Small intestine (tissue), 7 donors: ENCODE results near the gene SPOCK1. TPM values are rescaled to one million over a fixed set of nuclear protein-coding genes. Genes with fewer than 3 reads are reported as not detected.

Source experiments
- DNase-seq, 2 donors: peaks; one replicate each; pipeline versions ENCODE4 v3.0.0 to v3.0.0-alpha.2; 2013
- FAIRE-seq: peaks from 2 replicates; lab custom pipeline; 2012; peaks lifted over from hg19 to GRCh38; lab: Jason Lieb, UNC
- H3K27ac ChIP-seq, 3 donors: one replicate each; pipeline ENCODE4 v1.5.1; 2013; ENCODE audit warnings: low read length in 2 of 3, mild to moderate bottlenecking in 2 of 3, control low read depth in 1 of 3, inconsistent platforms in 1 of 3, low read depth in 1 of 3, moderate library complexity in 1 of 3
- H3K27me3 ChIP-seq, 3 donors: one replicate each; pipeline ENCODE4 v1.6.1; 2013; ENCODE audit warnings: low read length in 3 of 3, inconsistent platforms in 1 of 3; ENCODE audit not compliant: control insufficient read depth in 3 of 3, insufficient read depth in 3 of 3
- H3K36me3 ChIP-seq, 3 donors: one replicate each; pipeline ENCODE4 v1.6.1; 2013; ENCODE audit warnings: low read length in 3 of 3, inconsistent platforms in 1 of 3, low read depth in 1 of 3, mild to moderate bottlenecking in 1 of 3, moderate library complexity in 1 of 3; ENCODE audit not compliant: control insufficient read depth in 3 of 3, insufficient read depth in 2 of 3
- H3K4me1 ChIP-seq, 3 donors: one replicate each; pipeline ENCODE4 v1.6.1; 2013; ENCODE audit warnings: low read length in 2 of 3, inconsistent platforms in 1 of 3, low read depth in 1 of 3, mild to moderate bottlenecking in 1 of 3, moderate library complexity in 1 of 3; ENCODE audit not compliant: control insufficient read depth in 3 of 3, insufficient read depth in 2 of 3
- H3K4me3 ChIP-seq, 3 donors: one replicate each; pipeline ENCODE4 v1.5.1; 2013; ENCODE audit warnings: low read length in 3 of 3, control low read depth in 1 of 3, inconsistent platforms in 1 of 3, low read depth in 1 of 3, mild to moderate bottlenecking in 1 of 3, moderate library complexity in 1 of 3
- H3K9me3 ChIP-seq, 2 donors: one replicate each; pipeline ENCODE4 v1.6.1; 2013; ENCODE audit warnings: low read depth in 1 of 2, low read length in 1 of 2; ENCODE audit not compliant: control insufficient read depth in 2 of 2, insufficient read depth in 1 of 2
- WGBS, 3 donors: extraction: QIAGEN DNeasy Blood & Tissue Kit; methylation state at CpG; one replicate each; pipeline ENCODE4 v1.1.7; 2013; 5-methylcytosine and 5-hydroxymethylcytosine counted together
- polyA plus RNA-seq, 4 donors: library from polyadenylated mRNA; stranded (reverse) in 3 of 4; unstranded in 1 of 4; fragments of 200-250 nt in 3 of 4; fragments of 120-200 nt in 1 of 4; gene quantifications; one replicate each; pipeline versions ENCODE4 v1.2.1 to v1.2.3, GENCODE V29; 2013
- donor health status: healthy with polysubstance abuse.
- donor health status: control.
- donor health status: control.
- donor health status: Bipolar disorder and iron deficiency.
- donor health status: healthy.

Gene SPOCK1
- polyA plus RNA-seq, 4 donors: 0.22 to 1.1 (median 0.54) TPM

GRCh38 chr5:137344723-137345322 is 154.3 kb downstream of the SPOCK1 start:
- FAIRE-seq (no peak), DNase-seq (peak; percentile 31)
- no peaks in the 10 kb centered on the region for H3K36me3 ChIP-seq
- H3K4me1 ChIP-seq: no peaks in the 10 kb centered on the region
- WGBS, 3 donors: 20 to 28% (median 21%) methylated on average over 6 of the region's 6 CpGs
- no peaks in the 10 kb centered on the region for H3K27me3 ChIP-seq
- no peak overlapping the region for H3K4me3 ChIP-seq
- no peaks in the 10 kb centered on the region for H3K9me3 ChIP-seq
- H3K27ac ChIP-seq: no peak overlapping the region

- FAIRE-seq (no peak), DNase-seq (no peak)
- H3K4me3 ChIP-seq: no peak overlapping the region
- no peaks in the 10 kb centered on the region for H3K36me3 ChIP-seq
- no peaks in the 10 kb centered on the region for H3K9me3 ChIP-seq
- WGBS, 3 donors: 73 to 84% (median 77%) methylated on average over 4 of the region's 4 CpGs
- H3K4me1 ChIP-seq: no peaks in the 10 kb centered on the region
- H3K27ac ChIP-seq: no peak overlapping the region
- H3K27me3 ChIP-seq: no peaks in the 10 kb centered on the region
Measured at GRCh38 chr5:137344021-137344420, 155.1 kb downstream of the SPOCK1 start.

- no peaks in the 10 kb centered on the region for H3K4me1 ChIP-seq
- FAIRE-seq (no peak), DNase-seq (no peak)
- no peaks in the 10 kb centered on the region for H3K36me3 ChIP-seq
- no peaks in the 10 kb centered on the region for H3K9me3 ChIP-seq
- H3K27ac ChIP-seq: no peak overlapping the region
- 66 to 89% (median 84%) methylated on average over 3 of the region's 3 CpGs for WGBS, 3 donors
- no peaks in the 10 kb centered on the region for H3K27me3 ChIP-seq
- H3K4me3 ChIP-seq: no peak overlapping the region
Measured at GRCh38 chr5:137342764-137343163, 156.4 kb downstream of the SPOCK1 start.

DNA sequence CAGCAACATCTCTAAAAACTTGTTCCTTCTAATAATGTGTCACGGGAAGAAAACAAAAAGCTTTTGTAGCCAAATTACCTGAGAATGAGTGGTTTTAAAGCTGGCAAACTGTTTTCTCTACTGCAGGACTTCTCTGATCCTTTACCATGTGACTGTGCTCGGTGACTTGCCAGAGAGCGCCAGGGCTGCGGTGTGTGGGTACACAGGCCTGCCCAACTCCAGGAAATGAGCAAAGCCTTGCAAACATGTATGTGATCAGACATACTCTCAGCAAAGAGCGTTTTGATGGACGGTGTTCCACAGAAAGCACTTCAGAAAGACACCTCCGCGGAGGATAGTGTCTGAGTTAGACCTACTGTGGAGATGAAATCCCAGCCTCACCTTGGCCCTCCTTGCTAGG is 157.3 kb downstream of the SPOCK1 start:
- FAIRE-seq: no peak
- no peaks in the 10 kb centered on the region for H3K4me1 ChIP-seq
- no peak for DNase-seq
- no peak overlapping the region for H3K4me3 ChIP-seq
- H3K36me3 ChIP-seq: no peaks in the 10 kb centered on the region
- 70 to 75% (median 71%) methylated on average over 8 of the region's 8 CpGs for WGBS, 3 donors
- no peaks in the 10 kb centered on the region for H3K9me3 ChIP-seq
- H3K27ac ChIP-seq: no peak overlapping the region
- H3K27me3 ChIP-seq: no peaks in the 10 kb centered on the region

GRCh38 chr5:137340881-137341280 is 158.2 kb downstream of the SPOCK1 start:
- no peak overlapping the region for H3K4me3 ChIP-seq
- FAIRE-seq (no peak), DNase-seq (no peak)
- 87 to 97% (median 95%) methylated on average over 4 of the region's 4 CpGs for WGBS, 3 donors
- no peaks in the 10 kb centered on the region for H3K36me3 ChIP-seq
- no peaks in the 10 kb centered on the region for H3K4me1 ChIP-seq
- H3K27me3 ChIP-seq: no peaks in the 10 kb centered on the region
- H3K9me3 ChIP-seq: no peaks in the 10 kb centered on the region
- no peak overlapping the region for H3K27ac ChIP-seq

- DNase-seq (no peak), FAIRE-seq (no peak)
- Histone ChIP-seq H3K36me3 (no peaks in the 10 kb centered on the region), H3K27me3 (no peaks in the 10 kb centered on the region), H3K4me1 (no peaks in the 10 kb centered on the region), H3K9me3 (no peaks in the 10 kb centered on the region), H3K27ac (no peak overlapping the region), H3K4me3 (no peak overlapping the region)
Measured at GRCh38 chr5:137336565-137337120, 162.5 kb downstream of the SPOCK1 start.

DNA sequence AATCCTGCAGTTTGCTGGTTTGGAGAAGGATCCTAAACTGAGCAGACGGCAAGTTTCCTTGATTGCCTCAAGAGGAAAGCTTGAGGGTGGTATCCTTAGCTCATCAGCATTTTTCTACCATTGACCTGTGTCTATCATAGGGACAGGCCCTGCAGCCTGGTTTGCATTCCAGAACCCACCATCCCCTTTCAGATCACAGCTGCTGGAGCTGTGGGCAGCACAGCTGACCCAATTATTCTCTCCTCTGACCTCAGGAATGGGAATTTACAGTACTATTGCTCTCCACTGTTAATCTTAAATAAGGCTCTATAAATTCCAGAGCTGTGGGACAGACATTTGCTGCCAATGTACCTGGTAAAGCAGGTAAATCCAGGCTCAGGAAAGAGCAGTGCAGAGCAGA is 163.0 kb downstream of the SPOCK1 start:
- no peaks in the 10 kb centered on the region for H3K36me3 ChIP-seq
- DNase-seq (no peak), FAIRE-seq (no peak)
- WGBS, 3 donors: 64 to 88% (median 65%) methylated on average over 1 of the region's 1 CpG
- no peaks in the 10 kb centered on the region for H3K27me3 ChIP-seq
- H3K27ac ChIP-seq: no peak overlapping the region
- no peaks in the 10 kb centered on the region for H3K9me3 ChIP-seq
- no peaks in the 10 kb centered on the region for H3K4me1 ChIP-seq
- no peak overlapping the region for H3K4me3 ChIP-seq

DNA sequence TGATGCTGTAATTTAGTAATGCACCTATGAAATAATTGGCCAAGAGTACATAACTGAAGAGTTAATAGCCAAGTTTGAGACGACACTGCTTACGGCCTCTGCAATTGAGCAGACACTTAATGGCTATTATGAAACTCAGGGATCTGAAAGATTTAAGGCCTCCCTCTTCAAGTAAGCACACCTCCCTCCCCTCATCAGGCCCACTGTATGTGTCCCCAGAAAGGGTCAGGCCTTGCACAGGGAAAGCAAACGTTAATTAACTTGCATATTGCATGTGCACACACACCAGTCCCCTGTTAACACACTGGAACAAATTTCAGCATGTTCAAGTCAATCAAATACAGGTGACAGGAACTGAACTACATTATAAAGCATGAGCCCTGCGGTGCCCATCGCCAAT is 163.6 kb downstream of the SPOCK1 start:
- Histone ChIP-seq H3K9me3 (no peaks in the 10 kb centered on the region), H3K27ac (no peak overlapping the region), H3K4me1 (no peaks in the 10 kb centered on the region), H3K4me3 (no peak overlapping the region), H3K27me3 (no peaks in the 10 kb centered on the region), H3K36me3 (no peaks in the 10 kb centered on the region)
- WGBS, 3 donors: 72 to 79% (median 77%) methylated on average over 5 of the region's 5 CpGs
- DNase-seq (no peak), FAIRE-seq (no peak)

DNA sequence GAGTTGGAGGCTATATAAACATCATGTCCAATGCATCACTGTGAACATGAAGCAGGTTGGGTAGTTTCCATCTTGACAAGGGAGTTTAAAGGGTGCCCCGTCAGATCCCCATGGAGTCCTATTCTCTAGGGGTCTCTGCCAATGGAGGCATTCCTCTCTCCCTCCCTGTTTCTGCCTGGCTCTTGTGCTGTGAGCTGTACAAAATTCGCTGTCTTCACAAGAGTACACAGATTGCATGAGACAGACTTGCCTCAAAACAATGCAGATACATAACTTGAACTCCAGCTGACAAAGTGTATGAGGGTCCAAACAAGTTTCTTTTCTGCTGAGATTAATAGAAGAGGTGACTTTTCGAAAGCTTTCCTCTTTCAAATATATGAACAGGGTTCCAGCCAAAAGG is 165.2 kb downstream of the SPOCK1 start:
- Histone ChIP-seq H3K36me3 (no peaks in the 10 kb centered on the region), H3K27me3 (no peaks in the 10 kb centered on the region), H3K4me3 (no peak overlapping the region), H3K9me3 (no peaks in the 10 kb centered on the region), H3K27ac (no peak overlapping the region), H3K4me1 (no peaks in the 10 kb centered on the region)
- 67 to 79% (median 76%) methylated on average over 3 of the region's 3 CpGs for WGBS, 3 donors
- no peak for DNase-seq
- FAIRE-seq: no peak
